ENCODE measurements around the gene GRM2.

DNA sequence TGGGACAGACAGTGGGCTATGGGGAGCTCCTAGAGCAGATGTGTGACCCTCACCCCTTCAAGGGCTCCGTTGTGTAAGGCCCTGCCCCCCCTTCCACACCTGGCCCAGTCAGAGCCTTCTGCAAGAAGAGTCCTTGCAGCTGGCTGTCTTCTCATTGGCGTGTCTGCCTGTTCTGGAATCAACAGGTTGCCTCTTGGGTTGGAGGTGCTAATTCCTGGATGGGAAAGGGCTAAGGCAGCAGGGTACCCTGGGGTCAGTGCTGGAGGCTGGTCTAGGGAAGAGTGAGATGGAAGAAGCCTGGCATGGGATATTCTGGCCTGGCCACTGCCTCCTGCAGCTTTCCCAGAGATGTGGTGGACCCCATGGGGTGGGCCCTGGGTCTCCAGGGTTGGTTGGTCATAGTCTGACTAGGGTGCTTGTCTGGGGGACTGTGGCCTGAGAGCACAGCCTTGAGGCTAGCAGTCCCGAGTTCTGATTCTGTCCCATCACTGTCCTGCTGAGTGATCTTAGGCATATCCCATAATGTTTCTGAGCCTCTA, 30.7 kb upstream of the GRM2 start:
- TF ChIP-seq SIN3A (IDR thresholded peaks at IDR 0.05; ENCODE audit: borderline replicate concordance, insufficient read depth, low read length) (no peak), POLR2AphosphoS5 (IDR thresholded peaks at IDR 0.05; ENCODE audit: low read depth, low read length) (no peak), REST (IDR thresholded peaks at IDR 0.05; ENCODE audit: insufficient read depth in 1 of 2, low read depth in 2 of 2, low read length in 2 of 2) (no peak)

Measured in PFSK-1 (cell line).